Rectal smooth muscle tissue (tissue), 1 donor: Measurements from ENCODE around the gene CES4A.
"Not testable (repeated sequence)": the region's sequence is repeated elsewhere in the genome, so short reads cannot be mapped to it uniquely, and the experiment has no call there.

Source experiments
- H3K27ac ChIP-seq: one replicate; pipeline ENCODE4 v1.7.0; 2013; ENCODE audit warnings: low read depth, low read length, inconsistent platforms
- H3K27me3 ChIP-seq: one replicate; pipeline ENCODE4 v1.7.0; 2013; ENCODE audit warnings: low read length; ENCODE audit not compliant: control insufficient read depth, insufficient read depth
- H3K36me3 ChIP-seq: one replicate; pipeline ENCODE4 v1.7.0; 2013; ENCODE audit warnings: low read length; ENCODE audit not compliant: control insufficient read depth, insufficient read depth
- H3K4me1 ChIP-seq: one replicate; pipeline ENCODE4 v1.7.0; 2013; ENCODE audit warnings: low read length; ENCODE audit not compliant: control insufficient read depth, insufficient read depth
- H3K4me3 ChIP-seq: one replicate; pipeline ENCODE4 v1.7.0; 2013; ENCODE audit warnings: low read length
- H3K9ac ChIP-seq: one replicate; pipeline ENCODE4 v1.7.0; 2013; ENCODE audit warnings: low read length

CES4A gene

DNA sequence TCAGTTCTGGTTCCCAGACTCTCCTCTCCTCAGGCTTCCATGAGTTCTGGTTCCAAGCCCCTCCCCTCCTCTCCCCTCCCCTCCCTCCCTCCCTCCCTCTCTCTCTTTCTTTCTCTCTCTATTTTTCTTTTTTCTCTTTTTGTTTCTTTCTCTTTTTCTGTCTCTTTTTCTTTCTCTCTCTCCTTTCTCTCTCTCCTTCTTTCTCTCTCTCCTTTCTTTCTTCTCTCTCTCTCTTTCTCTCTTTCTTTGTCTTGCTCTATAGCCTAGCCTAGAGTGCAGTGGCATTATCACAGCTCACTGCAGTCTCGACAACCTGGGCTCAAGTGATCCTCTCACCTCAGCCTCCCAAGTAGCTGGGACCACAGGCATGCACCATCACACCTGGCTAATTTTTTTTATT is 28.1 kb upstream of the CES4A start:
- Histone ChIP-seq H3K4me3 (no peak overlapping the region), H3K9ac (no peak overlapping the region), H3K4me1 (no peaks in the 10 kb centered on the region), H3K36me3 (no peaks in the 10 kb centered on the region), H3K27me3 (peaks cover 1% of the 10 kb centered on the region), H3K27ac (no peak overlapping the region)

DNA sequence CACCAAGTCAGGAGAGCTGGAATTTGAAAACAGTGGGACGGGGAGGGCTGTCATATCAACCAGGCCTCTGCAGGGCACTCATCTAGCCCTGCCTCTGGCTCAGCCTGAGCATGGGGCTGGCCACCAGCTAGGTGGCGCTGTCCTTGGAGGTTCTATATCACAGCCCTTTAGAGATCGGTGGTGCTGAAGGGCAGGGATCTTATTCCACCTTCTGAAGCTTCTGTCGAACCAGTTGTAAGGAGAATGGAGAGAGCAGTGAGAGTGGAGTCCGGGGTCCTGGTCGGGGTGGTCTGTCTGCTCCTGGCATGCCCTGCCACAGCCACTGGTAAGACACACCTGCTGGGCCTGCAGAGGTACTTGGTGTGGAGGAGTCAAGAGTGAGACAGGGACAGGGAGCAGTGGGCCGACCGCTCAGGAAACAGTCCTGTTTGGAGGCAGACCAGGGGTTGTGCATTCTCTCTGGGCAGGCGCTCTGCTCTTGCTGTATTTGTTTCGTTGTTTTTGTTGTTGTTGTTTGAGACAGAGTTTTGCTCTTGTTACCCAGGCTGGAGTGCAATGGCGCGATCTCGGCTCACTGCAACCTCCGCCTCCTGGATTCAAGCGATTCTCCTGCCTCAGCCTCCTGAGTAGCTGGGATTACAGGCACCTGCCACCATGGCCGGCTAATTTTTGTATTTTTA is 27.2 kb upstream of the CES4A start, which contains the start of gene CES3:
CES3 (plus strand) TSS at position 202 of the 680 bp plus-strand sequence; CDS start at position 244, 42 bp downstream.
- no peak within 1 kb of the TSS for H3K27ac ChIP-seq
- peak within 1 kb of the TSS; percentile 53 for H3K4me3 ChIP-seq
- H3K36me3 ChIP-seq, result no peaks in the 10 kb centered on the region
- peak within 1 kb of the TSS; percentile 37 for H3K9ac ChIP-seq
- H3K4me1 ChIP-seq, result no peaks in the 10 kb centered on the region
- H3K27me3 ChIP-seq, result peaks cover 2% of the 10 kb centered on the region

DNA sequence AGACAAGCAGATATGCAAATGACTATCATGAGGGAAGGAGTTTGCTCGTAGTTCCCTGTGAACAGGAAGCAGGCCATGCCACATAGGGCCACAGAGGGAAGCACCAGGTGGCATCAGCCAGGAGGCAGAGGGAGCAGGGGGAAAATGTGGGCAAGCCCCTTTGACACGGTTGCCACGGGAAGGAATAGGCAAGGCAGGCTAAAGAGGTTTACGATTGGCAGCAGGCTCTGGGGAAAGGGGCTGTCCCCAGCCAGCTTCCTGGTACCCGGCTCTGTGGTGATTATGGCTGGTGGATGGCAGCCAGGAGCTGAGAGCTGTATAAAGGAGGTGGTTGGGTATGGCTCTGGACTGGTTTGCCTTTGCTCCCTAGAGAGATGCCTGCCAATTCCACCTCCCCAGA is 26.5 kb upstream of the CES4A start:
- H3K36me3 ChIP-seq, result no peaks in the 10 kb centered on the region
- H3K4me3 ChIP-seq, result peak overlapping the region; percentile 43
- no peaks in the 10 kb centered on the region for H3K4me1 ChIP-seq
- H3K27me3 ChIP-seq, result peaks cover 2% of the 10 kb centered on the region
- H3K9ac ChIP-seq, result peak overlapping the region; percentile 37
- H3K27ac ChIP-seq, result no peak overlapping the region

DNA sequence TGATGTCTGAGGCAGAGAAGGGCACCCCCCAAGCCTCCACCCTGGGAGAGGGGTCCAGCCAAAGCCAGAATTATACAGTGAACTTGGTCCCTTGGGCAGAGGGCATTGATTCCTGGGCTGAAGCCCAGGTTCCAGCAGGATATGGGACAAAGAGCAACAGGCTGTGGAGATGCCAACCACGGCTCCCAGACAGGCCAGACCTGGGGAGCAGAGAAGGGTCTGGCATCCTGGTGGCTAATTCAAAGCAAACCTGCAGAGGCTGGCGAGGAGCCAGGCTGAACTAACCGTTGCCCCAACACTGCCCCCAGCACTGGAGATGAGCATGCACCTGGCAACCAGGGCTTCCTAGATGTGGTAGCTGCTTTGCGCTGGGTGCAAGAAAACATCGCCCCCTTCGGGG is 24.3 kb upstream of the CES4A start:
- Histone ChIP-seq H3K27me3 (peaks cover 2% of the 10 kb centered on the region), H3K9ac (no peak overlapping the region), H3K36me3 (no peaks in the 10 kb centered on the region), H3K27ac (no peak overlapping the region), H3K4me1 (no peaks in the 10 kb centered on the region), H3K4me3 (no peak overlapping the region)

DNA sequence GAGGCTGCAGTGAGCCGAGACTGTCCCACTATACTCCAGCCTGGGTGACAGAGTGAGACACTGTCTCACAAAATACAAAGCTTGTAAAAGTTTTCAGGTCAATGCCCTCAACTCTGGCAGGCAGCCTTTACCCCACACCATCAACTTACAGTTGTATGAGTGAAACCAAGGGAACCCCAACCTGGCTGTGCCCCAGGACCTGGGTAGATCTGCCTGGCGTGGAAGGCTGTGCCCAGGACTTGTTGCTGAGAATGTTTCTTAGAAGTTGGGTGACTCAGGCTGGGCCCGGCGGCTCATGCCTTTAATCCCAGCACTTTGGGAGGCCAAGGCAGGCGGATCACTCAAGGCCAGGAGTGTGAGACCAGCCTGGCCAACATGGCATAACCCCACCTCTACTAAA is 19.5 kb upstream of the CES4A start:
- H3K36me3 ChIP-seq, result no peaks in the 10 kb centered on the region

DNA sequence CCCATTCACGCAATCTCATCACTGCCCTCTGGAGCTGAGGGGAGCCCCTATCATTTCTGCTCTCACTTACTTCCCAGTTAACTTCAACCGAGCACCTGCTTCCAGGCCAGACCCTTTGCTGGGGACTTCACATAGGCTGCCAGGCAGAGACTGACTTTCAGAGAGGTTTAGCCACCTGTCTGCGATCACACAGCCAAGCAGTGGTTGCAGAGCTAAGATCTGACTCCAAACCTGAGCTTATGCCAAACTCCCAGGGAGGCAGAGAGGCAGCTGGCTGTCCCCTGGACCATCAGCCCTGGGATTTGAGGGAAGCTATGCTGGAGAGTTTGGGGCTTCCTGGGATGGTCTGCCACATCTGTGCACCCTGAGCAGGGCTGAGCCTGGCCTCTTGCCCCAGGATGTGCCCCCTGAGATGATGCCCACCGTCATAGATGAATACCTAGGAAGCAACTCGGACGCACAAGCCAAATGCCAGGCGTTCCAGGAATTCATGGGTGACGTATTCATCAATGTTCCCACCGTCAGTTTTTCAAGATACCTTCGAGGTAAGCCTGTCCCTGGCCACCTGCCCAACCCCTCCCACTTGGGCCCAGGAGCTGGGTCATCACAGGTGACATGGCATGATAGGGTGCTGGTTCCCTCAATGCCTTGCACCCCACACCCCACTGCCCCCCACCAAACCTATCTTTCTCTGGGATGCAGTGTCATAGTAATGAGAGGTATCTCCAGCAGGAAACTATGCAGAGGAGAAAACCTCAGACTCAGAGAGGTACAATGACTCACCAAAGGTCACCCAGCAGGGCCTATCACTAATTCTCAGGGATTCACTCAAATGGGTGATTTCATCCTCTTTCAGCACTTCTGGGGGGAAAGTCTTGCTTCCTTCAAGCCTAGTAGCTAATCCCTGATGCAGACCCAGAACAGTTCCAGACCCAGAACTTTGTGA is 17.3 kb upstream of the CES4A start:
- no peaks in the 10 kb centered on the region for H3K27me3 ChIP-seq
- no peaks in the 10 kb centered on the region for H3K4me1 ChIP-seq
- no peak overlapping the region for H3K9ac ChIP-seq
- no peaks in the 10 kb centered on the region for H3K36me3 ChIP-seq
- H3K27ac ChIP-seq, result no peak overlapping the region
- H3K4me3 ChIP-seq, result no peak overlapping the region

More for the DNA sequence above, 19.5 kb upstream of the CES4A start:
- Histone ChIP-seq H3K9ac (no peak overlapping the region), H3K27ac (no peak overlapping the region), H3K27me3 (peaks cover 2% of the 10 kb centered on the region), H3K4me1 (no peaks in the 10 kb centered on the region), H3K4me3 (no peak overlapping the region)

DNA sequence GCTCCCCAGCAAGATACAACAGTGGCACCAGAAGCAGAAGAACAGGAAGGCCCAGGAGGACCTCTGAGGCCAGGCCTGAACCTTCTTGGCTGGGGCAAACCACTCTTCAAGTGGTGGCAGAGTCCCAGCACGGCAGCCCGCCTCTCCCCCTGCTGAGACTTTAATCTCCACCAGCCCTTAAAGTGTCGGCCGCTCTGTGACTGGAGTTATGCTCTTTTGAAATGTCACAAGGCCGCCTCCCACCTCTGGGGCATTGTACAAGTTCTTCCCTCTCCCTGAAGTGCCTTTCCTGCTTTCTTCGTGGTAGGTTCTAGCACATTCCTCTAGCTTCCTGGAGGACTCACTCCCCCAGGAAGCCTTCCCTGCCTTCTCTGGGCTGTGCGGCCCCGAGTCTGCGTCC is 15.4 kb upstream of the CES4A start:
- no peak overlapping the region for H3K4me3 ChIP-seq
- no peaks in the 10 kb centered on the region for H3K27me3 ChIP-seq
- no peaks in the 10 kb centered on the region for H3K36me3 ChIP-seq
- H3K27ac ChIP-seq, result no peak overlapping the region
- H3K4me1 ChIP-seq, result no peaks in the 10 kb centered on the region
- no peak overlapping the region for H3K9ac ChIP-seq

DNA sequence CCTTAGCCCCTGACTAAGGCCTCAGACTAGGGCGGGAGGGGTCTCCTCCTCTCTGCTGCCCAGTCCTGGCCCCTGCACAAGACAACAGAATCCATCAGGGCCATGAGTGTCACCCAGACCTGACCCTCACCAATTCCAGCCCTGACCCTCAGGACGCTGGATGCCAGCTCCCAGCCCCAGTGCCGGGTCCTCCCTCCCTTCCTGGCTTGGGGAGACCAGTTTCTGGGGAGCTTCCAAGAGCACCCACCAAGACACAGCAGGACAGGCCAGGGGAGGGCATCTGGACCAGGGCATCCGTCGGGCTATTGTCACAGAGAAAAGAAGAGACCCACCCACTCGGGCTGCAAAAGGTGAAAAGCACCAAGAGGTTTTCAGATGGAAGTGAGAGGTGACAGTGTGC is 14.7 kb upstream of the CES4A start:
- H3K4me1 ChIP-seq, result no peaks in the 10 kb centered on the region
- H3K27ac ChIP-seq, result no peak overlapping the region
- H3K9ac ChIP-seq, result no peak overlapping the region
- no peaks in the 10 kb centered on the region for H3K36me3 ChIP-seq
- H3K27me3 ChIP-seq, result no peaks in the 10 kb centered on the region
- no peak overlapping the region for H3K4me3 ChIP-seq

DNA sequence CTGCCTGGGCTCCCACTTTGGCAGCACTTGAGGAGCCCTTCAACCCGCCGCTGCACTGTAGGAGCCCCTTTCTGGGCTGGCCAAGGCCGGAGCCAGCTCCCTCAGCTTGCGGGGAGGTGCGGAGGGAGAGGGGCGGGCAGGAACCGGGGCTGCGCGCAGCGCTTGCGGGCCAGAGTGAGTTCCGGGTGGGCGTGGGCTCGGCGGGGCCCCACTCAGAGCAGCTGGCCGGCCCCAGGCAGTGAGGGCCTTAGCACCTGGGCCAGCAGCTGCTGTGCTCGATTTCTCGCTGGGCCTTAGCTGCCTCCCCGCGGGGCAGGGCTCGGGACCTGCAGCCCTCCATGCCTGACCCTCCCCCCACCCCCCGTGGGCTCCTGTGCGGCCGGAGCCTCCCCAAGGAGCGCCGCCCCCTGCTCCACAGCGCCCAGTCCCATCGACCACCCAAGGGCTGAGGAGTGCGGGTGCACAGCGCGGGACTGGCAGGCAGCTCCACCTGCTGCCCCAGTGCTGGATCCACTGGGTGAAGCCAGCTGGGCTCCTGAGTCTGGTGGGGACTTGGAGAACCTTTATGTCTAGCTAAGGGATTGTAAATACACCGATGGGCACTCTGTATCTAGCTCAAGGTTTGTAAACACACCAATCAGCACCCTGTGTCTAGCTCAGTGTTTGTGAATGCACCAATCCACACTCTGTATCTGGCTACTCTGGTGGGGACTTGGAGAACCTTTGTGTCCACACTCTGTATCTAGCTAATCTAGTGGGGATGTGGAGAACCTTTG is 14.0 kb upstream of the CES4A start:
- not testable (repeated sequence) for H3K27me3 ChIP-seq, H3K36me3 ChIP-seq, H3K4me3 ChIP-seq, H3K27ac ChIP-seq, H3K9ac ChIP-seq, H3K4me1 ChIP-seq

DNA sequence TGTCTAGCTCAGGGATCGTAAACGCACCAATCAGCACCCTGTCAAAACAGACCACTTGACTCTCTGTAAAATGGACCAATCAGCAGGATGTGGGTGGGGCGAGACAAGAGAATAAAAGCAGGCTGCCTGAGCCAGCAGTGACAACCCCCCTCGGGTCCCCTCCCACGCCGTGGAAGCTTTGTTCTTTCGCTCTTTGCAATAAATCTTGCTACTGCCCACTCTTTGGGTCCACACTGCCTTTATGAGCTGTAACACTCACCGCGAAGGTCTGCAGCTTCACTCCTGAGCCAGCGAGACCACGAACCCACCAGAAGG is 13.5 kb upstream of the CES4A start:
- H3K9ac ChIP-seq, H3K36me3 ChIP-seq, H3K27me3 ChIP-seq, H3K27ac ChIP-seq, H3K4me1 ChIP-seq, H3K4me3 ChIP-seq: not testable (repeated sequence)

DNA sequence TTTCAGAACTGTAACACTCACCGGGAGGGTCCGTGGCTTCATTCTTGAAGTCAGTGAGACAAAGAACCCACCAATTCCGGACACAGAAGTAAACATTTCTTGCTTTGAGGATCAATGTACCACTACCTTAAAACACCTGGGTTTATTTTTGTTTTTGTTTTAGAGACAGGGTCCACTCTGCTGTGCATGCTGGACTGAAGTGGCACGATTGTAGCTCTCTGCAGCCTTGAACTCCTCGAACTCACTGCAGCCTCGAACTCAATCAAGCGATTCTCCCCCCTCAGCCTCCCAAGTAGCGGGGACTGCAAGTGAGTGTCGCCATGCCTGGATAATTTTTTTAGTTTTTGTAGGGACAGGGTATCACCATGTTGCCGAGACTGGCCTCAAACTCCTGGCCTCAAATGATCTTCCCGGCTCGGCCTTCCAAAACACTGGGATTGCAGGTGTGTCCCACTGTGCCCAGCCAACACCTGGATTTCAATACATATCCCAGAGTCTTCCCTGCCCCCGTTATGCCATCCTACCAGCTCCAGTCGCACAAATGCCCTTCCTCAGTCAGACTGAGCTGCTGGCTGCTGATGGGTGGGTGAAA is 13.0 kb upstream of the CES4A start:
- Histone ChIP-seq H3K4me3 (no peak overlapping the region), H3K36me3 (no peaks in the 10 kb centered on the region), H3K9ac (no peak overlapping the region), H3K4me1 (no peaks in the 10 kb centered on the region), H3K27me3 (no peaks in the 10 kb centered on the region), H3K27ac (no peak overlapping the region)

DNA sequence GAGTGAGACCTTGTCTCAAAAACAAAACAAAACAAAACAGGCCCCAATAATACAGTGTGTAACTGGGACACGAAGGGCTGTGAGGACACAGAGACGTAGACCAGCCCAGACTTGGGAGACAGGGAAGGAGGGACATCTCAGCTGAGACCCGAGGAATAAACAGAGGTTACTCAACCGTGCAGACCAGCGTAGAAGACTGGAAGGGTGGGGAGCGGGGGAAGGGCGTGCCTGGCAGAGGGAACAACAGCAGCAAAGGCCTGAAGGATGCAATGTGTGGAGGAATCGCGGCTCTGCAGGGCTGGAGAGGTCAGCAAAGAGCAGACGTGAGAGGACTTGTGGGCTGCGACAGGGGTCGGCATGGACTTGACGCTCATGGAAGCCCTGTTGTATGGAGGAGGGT is 11.6 kb upstream of the CES4A start:
- Histone ChIP-seq H3K27me3 (no peaks in the 10 kb centered on the region), H3K4me1 (no peaks in the 10 kb centered on the region), H3K27ac (no peak overlapping the region), H3K4me3 (no peak overlapping the region), H3K36me3 (no peaks in the 10 kb centered on the region), H3K9ac (no peak overlapping the region)
